ENCODE results near the gene VCP. TPM values are rescaled to one million over a fixed set of nuclear protein-coding genes. Genes with fewer than 3 reads are reported as not detected.

Gene VCP
- total RNA-seq, 3 donors from 2014 or later (not counting 1 experiment from before 2014, with no cell fraction given) = 303 to 338 (median 322) TPM

DNA sequence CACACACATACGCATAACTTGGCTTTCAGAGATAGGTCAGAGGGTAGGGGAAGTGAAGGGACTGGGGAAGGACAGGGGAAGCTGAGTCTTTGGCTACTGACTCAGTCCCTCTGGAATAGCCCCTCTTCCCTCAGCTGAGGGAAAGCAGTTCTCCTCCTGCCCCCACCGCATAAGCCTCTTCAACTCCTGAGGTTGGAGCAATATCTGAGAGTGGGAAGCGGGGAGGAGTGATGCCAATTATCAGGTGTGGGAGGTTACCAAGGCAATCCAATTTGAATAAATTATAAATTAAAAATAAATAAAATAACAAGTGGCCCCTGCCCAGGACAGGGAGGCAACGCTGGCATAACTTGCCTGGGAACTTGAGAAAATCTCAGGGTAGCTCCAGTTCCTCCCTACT lies 32.2 kb upstream of the VCP start:
- Histone ChIP-seq H3K9me3 (ENCODE audit: control insufficient read depth, insufficient read depth, low read length) (no peaks in the 10 kb centered on the region), H3K36me3 (ENCODE audit: control insufficient read depth, insufficient read depth, low read length) (peaks cover 52% of the 10 kb centered on the region), H3K4me3 (ENCODE audit: low read length) (no peak overlapping the region), H3K27me3 (ENCODE audit: control insufficient read depth, insufficient read depth, low read length) (no peaks in the 10 kb centered on the region), H3K27ac (ENCODE audit: low read length) (peak overlapping the region; percentile 95), H3K4me1 (ENCODE audit: control insufficient read depth, insufficient read depth, low read length) (peaks cover 19% of the 10 kb centered on the region)
- H3K4me1 Mint-ChIP-seq = peaks cover 39 to 43% of the 10 kb centered on the region in 2 donors
- ATAC-seq (no peak), DNase-seq (no peak)
- 100% methylated on average over 1 of the region's 4 CpGs for WGBS (ENCODE audit: insufficient coverage)
- no peak overlapping the region for H3K4me3 Mint-ChIP-seq
- peak overlapping the region; percentile 94 to 97 for H3K27ac Mint-ChIP-seq
- TF ChIP-seq CTCF (IDR thresholded peaks at IDR 0.05) = no peak
- H3K9me3 Mint-ChIP-seq = no peaks in the 10 kb centered on the region
- intact Hi-C loops (cut with micrococcal nuclease) = no loop called here
- peaks cover 7% of the 10 kb centered on the region for H3K36me3 Mint-ChIP-seq
- H3K27me3 Mint-ChIP-seq (ENCODE audit: low read depth in 2 of 2) = no peaks in the 10 kb centered on the region

- no peak for TF ChIP-seq CTCF (IDR thresholded peaks at IDR 0.05)
- Mint-ChIP-seq H3K27ac (peak overlapping the region; percentile 94 to 97), H3K36me3 (peaks cover 7% of the 10 kb centered on the region), H3K27me3 (ENCODE audit: low read depth in 2 of 2) (no peaks in the 10 kb centered on the region), H3K9me3 (no peaks in the 10 kb centered on the region), H3K4me3 (peak overlapping the region; percentile 99), H3K4me1 (peaks cover 31 to 34% of the 10 kb centered on the region in 2 donors)
- intact Hi-C loops (cut with micrococcal nuclease) = loop anchor here (1.0 to 2.0 kb wide), 4 partner anchors 8 to 115 kb away; partner anchors contain the start of genes DNAJB5 and VCP
- WGBS (ENCODE audit: insufficient coverage) = 64% methylated on average over 5 of the region's 5 CpGs
- H3K36me3 ChIP-seq (ENCODE audit: control insufficient read depth, insufficient read depth, low read length) = peaks cover 55% of the 10 kb centered on the region
- peak overlapping the region; percentile 95 for H3K27ac ChIP-seq (ENCODE audit: low read length)
- peaks cover 19% of the 10 kb centered on the region for H3K4me1 ChIP-seq (ENCODE audit: control insufficient read depth, insufficient read depth, low read length)
- H3K4me3 ChIP-seq (ENCODE audit: low read length) = peak overlapping the region; percentile 93
- no peaks in the 10 kb centered on the region for H3K9me3 ChIP-seq (ENCODE audit: control insufficient read depth, insufficient read depth, low read length)
- ATAC-seq (no peak), DNase-seq (no peak)
- no peaks in the 10 kb centered on the region for H3K27me3 ChIP-seq (ENCODE audit: control insufficient read depth, insufficient read depth, low read length)
Observed at GRCh38 chr9:35103660-35104191, 31.3 kb upstream of the VCP start.

- H3K9me3 ChIP-seq (ENCODE audit: control insufficient read depth, insufficient read depth, low read length) = no peaks in the 10 kb centered on the region
- H3K4me1 Mint-ChIP-seq = peaks cover 30 to 31% of the 10 kb centered on the region in 2 donors
- peak within 1 kb of the TSS; percentile 95 for H3K27ac ChIP-seq (ENCODE audit: low read length)
- DNase-seq = peak; percentile 84 to 97
- peak within 1 kb of the TSS; percentile 94 to 97 for H3K27ac Mint-ChIP-seq
- no peaks in the 10 kb centered on the region for H3K27me3 ChIP-seq (ENCODE audit: control insufficient read depth, insufficient read depth, low read length)
- H3K9me3 Mint-ChIP-seq = no peaks in the 10 kb centered on the region
- H3K4me1 ChIP-seq (ENCODE audit: control insufficient read depth, insufficient read depth, low read length) = peaks cover 19% of the 10 kb centered on the region
- WGBS (ENCODE audit: insufficient coverage) = 1% methylated on average over 57 of the region's 57 CpGs
- intact Hi-C loops (cut with micrococcal nuclease) = loop anchor here (1.0 to 2.0 kb wide), 4 partner anchors 8 to 114 kb away; partner anchors contain the start of genes DNAJB5 and VCP
- no peak for TF ChIP-seq CTCF (IDR thresholded peaks at IDR 0.05)
- peak within 1 kb of the TSS; percentile 99 for H3K4me3 Mint-ChIP-seq
- peaks cover 52% of the 10 kb centered on the region for H3K36me3 ChIP-seq (ENCODE audit: control insufficient read depth, insufficient read depth, low read length)
- H3K4me3 ChIP-seq (ENCODE audit: low read length) = peak within 1 kb of the TSS; percentile 93
- ATAC-seq = peak; percentile 96 to 98 (median 98)
- H3K27me3 Mint-ChIP-seq (ENCODE audit: low read depth in 2 of 2) = no peaks in the 10 kb centered on the region
- H3K36me3 Mint-ChIP-seq = peaks cover 7% of the 10 kb centered on the region
Observed at GRCh38 chr9:35102769-35103659, 30.6 kb upstream of the VCP start, which contains the start of gene STOML2. Gene STOML2 (minus strand): TSS chr9:35103131. CDS start chr9:35103094, 37 bp downstream.
